Spleen (tissue), 11 donors: ENCODE measurements around the gene HSPA12A. TPM values are rescaled to one million over a fixed set of nuclear protein-coding genes. Genes with fewer than 3 reads are reported as not detected.

Experiments
- DNase-seq: peaks from one replicate; pipeline ENCODE4 v3.0.0-alpha.2; 2020
- H3K27ac ChIP-seq, 8 donors: fragments of 200-600 bp; sonication (generic) in 7 of 8; 1 replicate in 4 of 8; 2 replicates in 4 of 8; pipeline versions ENCODE4 v1.5.0 to v1.8.0; 2016 to 2021; ENCODE audit warnings: inconsistent platforms in 4 of 8, mild to moderate bottlenecking in 4 of 8, moderate library complexity in 1 of 8
- H3K27me3 ChIP-seq, 7 donors: fragments of 200-600 bp; sonication (generic) in 6 of 7; replicated peaks in 1 of 7; 1 replicate in 4 of 7; 2 replicates in 3 of 7; pipeline versions ENCODE4 v1.5.0 to v1.8.0; 2016 to 2021; ENCODE audit warnings: inconsistent platforms in 3 of 7, mild to moderate bottlenecking in 1 of 7
- H3K36me3 ChIP-seq, 6 donors: fragments of 200-600 bp; sonication (generic) in 5 of 6; 1 replicate in 4 of 6; 2 replicates in 2 of 6; pipeline versions ENCODE4 v1.5.0 to v1.8.0; 2016 to 2021; ENCODE audit warnings: inconsistent platforms in 2 of 6
- H3K4me1 ChIP-seq, 6 donors: fragments of 200-600 bp; sonication (generic) in 5 of 6; 1 replicate in 3 of 6; 2 replicates in 3 of 6; pipeline versions ENCODE4 v1.5.0 to v1.8.0; 2016 to 2021; ENCODE audit warnings: inconsistent platforms in 3 of 6
- H3K4me3 ChIP-seq, 8 donors: fragments of 200-600 bp; sonication (generic) in 7 of 8; 1 replicate in 4 of 8; 2 replicates in 4 of 8; pipeline versions ENCODE4 v1.5.0 to v1.8.0; 2016 to 2021; ENCODE audit warnings: inconsistent platforms in 4 of 8, mild to moderate bottlenecking in 4 of 8, moderate library complexity in 2 of 8
- H3K9me3 ChIP-seq, 8 donors: fragments of 200-600 bp; sonication (generic) in 7 of 8; 1 replicate in 4 of 8; 2 replicates in 4 of 8; pipeline versions ENCODE4 v1.5.0 to v1.8.0; 2016 to 2021; ENCODE audit warnings: inconsistent platforms in 4 of 8
- CTCF ChIP-seq, 11 experiments: fragments of 200-600 bp in 7 of 11; fragments of 450-650 bp in 4 of 11; sonication (generic) in 4 of 11; IDR thresholded peaks in 8 of 11; conservative IDR thresholded peaks in 3 of 11; 1 replicate in 7 of 11; 2 replicates in 4 of 11; pipeline versions ENCODE4 v1.4.0 to v1.8.0; 2016 to 2021; ENCODE audit warnings: antibody characterized with exemption in 11 of 11, inconsistent platforms in 4 of 11, mild to moderate bottlenecking in 1 of 11
- POLR2A ChIP-seq, 3 donors: fragments of 450-650 bp; IDR thresholded peaks; one replicate each; pipeline ENCODE4 v1.5.1; 2017; ENCODE audit warnings: antibody characterized with exemption in 3 of 3, mild to moderate bottlenecking in 1 of 3
- POLR2AphosphoS5 ChIP-seq, 3 donors: sonication (generic); formaldehyde crosslinking; IDR thresholded peaks; one replicate each; pipeline ENCODE4 v1.5.1; 2017; ENCODE audit warnings: antibody characterized with exemption in 3 of 3
- WGBS, 5 donors: extraction: QIAGEN DNeasy Blood & Tissue Kit in 3 of 5; methylation state at CpG; one replicate each; pipeline versions ENCODE4 v1.1.5 to v1.1.7; 2013 to 2018; 5-methylcytosine and 5-hydroxymethylcytosine counted together
- intact Hi-C: fragments of 100-400 bp; cut with DNase I; formaldehyde crosslinking; loops from one replicate; pipeline ENCODE4 v1.15.0; 2023; ENCODE audit warnings: low total_unique reads
- polyA plus RNA-seq, 3 donors: library from polyadenylated mRNA; stranded (reverse); fragments of 200-250 nt; gene quantifications; one replicate each; pipeline ENCODE4 v1.2.1, GENCODE V29; 2013
- total RNA-seq, 7 donors: library from RNA; depleted of rRNA in 3 of 7; stranded (reverse); fragments of >200 nt in 3 of 7; fragmentation: NEBNext Ultra II Directional in 4 of 7; extraction: Animal tissue kit (Norgen Biotek cat#: 25700) in 4 of 7; gene quantifications; one replicate each; pipeline versions ENCODE4 v1.1.0 to v1.2.1, GENCODE V29; 2016 to 2021
- donor health status: healthy with polysubstance abuse.
- donor health status: DM: no; HTN: no; CAD: no; lungs with moderate emphysema.
- donor health status: DM: no; HTN: no; CAD: no.
- donor health status: Bipolar disorder and iron deficiency.
- donor health status: healthy.
- donor health status: DM: no; HTN: no; CAD: no.
- donor health status: DM: yes; HTN: yes; CAD: no.

Gene HSPA12A
- total and polyA plus RNA-seq, 10 donors = 1.5 to 16.5 (median 6.9) TPM

- no peaks in the 10 kb centered on the region for H3K9me3 ChIP-seq
- WGBS, 5 donors = 70 to 90% (median 86%) methylated on average over 2 of the region's 2 CpGs
- H3K4me1 ChIP-seq = no peaks in the 10 kb centered on the region
- no peaks in the 10 kb centered on the region for H3K36me3 ChIP-seq
- no peak overlapping the region for H3K4me3 ChIP-seq
- H3K27ac ChIP-seq = no peak overlapping the region
- TF ChIP-seq POLR2AphosphoS5 (IDR thresholded peaks at IDR 0.05) = no peak
- no peak for TF ChIP-seq POLR2A (IDR thresholded peaks at IDR 0.05)
- intact Hi-C loops = no loop called here
- DNase-seq = no peak
- no peaks in the 10 kb centered on the region for H3K27me3 ChIP-seq
These were observed 34.0 kb downstream of the HSPA12A start for GRCh38 chr10:116708391-116708821.

GRCh38 chr10:116707981-116708380 lies 34.4 kb downstream of the HSPA12A start:
- Histone ChIP-seq H3K9me3 (no peaks in the 10 kb centered on the region), H3K4me3 (no peak overlapping the region), H3K27ac (no peak overlapping the region), H3K36me3 (no peaks in the 10 kb centered on the region), H3K27me3 (no peaks in the 10 kb centered on the region), H3K4me1 (no peaks in the 10 kb centered on the region)
- 65 to 86% (median 79%) methylated on average over 13 to 14 of the region's 14 CpGs for WGBS, 5 donors
- no peak for DNase-seq
- intact Hi-C loops = no loop called here
- TF ChIP-seq POLR2AphosphoS5 (IDR thresholded peaks at IDR 0.05) (no peak), CTCF (IDR thresholded peaks at IDR 0.05 in 8 of 11, conservative IDR thresholded peaks at IDR 0.05 in 3 of 11) (no peak), POLR2A (IDR thresholded peaks at IDR 0.05) (no peak)

GRCh38 chr10:116706281-116706680 lies 36.1 kb downstream of the HSPA12A start:
- Histone ChIP-seq H3K4me1 (no peaks in the 10 kb centered on the region), H3K27ac (no peak overlapping the region), H3K36me3 (no peaks in the 10 kb centered on the region), H3K9me3 (no peaks in the 10 kb centered on the region), H3K27me3 (no peaks in the 10 kb centered on the region), H3K4me3 (no peak overlapping the region)
- DNase-seq = no peak
- TF ChIP-seq CTCF (IDR thresholded peaks at IDR 0.05 in 8 of 11, conservative IDR thresholded peaks at IDR 0.05 in 3 of 11) = no peak
- TF ChIP-seq POLR2A (IDR thresholded peaks at IDR 0.05) = no peak
- TF ChIP-seq POLR2AphosphoS5 (IDR thresholded peaks at IDR 0.05) = no peak
- 81 to 83% (median 83%) methylated on average over 8 to 9 of the region's 9 CpGs for WGBS, 5 donors
- intact Hi-C loops = no loop called here

- Histone ChIP-seq H3K9me3 (no peaks in the 10 kb centered on the region), H3K4me3 (no peak overlapping the region), H3K27ac (no peak overlapping the region), H3K27me3 (no peaks in the 10 kb centered on the region), H3K4me1 (no peaks in the 10 kb centered on the region), H3K36me3 (no peaks in the 10 kb centered on the region)
- no peak for DNase-seq
- WGBS, 5 donors = 76 to 89% (median 86%) methylated on average over 1 to 7 of the region's 7 CpGs
- intact Hi-C loops = no loop called here
- TF ChIP-seq CTCF (IDR thresholded peaks at IDR 0.05 in 8 of 11, conservative IDR thresholded peaks at IDR 0.05 in 3 of 11) (no peak), POLR2AphosphoS5 (IDR thresholded peaks at IDR 0.05) (no peak), POLR2A (IDR thresholded peaks at IDR 0.05) (no peak)
These were observed 36.9 kb downstream of the HSPA12A start for GRCh38 chr10:116705498-116705897.

- Histone ChIP-seq H3K36me3 (no peaks in the 10 kb centered on the region), H3K4me1 (no peaks in the 10 kb centered on the region), H3K27me3 (no peaks in the 10 kb centered on the region), H3K4me3 (no peak overlapping the region), H3K27ac (no peak overlapping the region), H3K9me3 (no peaks in the 10 kb centered on the region)
- WGBS, 5 donors = 80 to 89% (median 89%) methylated on average over 11 of the region's 11 CpGs
- TF ChIP-seq CTCF (IDR thresholded peaks at IDR 0.05 in 8 of 11, conservative IDR thresholded peaks at IDR 0.05 in 3 of 11) (no peak), POLR2AphosphoS5 (IDR thresholded peaks at IDR 0.05) (no peak), POLR2A (IDR thresholded peaks at IDR 0.05) (no peak)
- no peak for DNase-seq
- intact Hi-C loops = no loop called here
These were observed 37.4 kb downstream of the HSPA12A start for GRCh38 chr10:116704926-116705325.
